ENCODE data around the gene FGD2. TPM values are rescaled to one million over a fixed set of nuclear protein-coding genes. Genes with fewer than 3 reads are reported as not detected.

The FGD2 gene
- total RNA-seq, 4 donors from 2014 or later = 2.7 to 9.2 (median 5.2) TPM

GRCh38 chr6:37011656-37012378, 6.4 kb downstream of the FGD2 start:
- no peak for TF ChIP-seq POLR2A (IDR thresholded peaks at IDR 0.05)
- TF ChIP-seq CTCF (IDR thresholded peaks at IDR 0.05) = no peak
- WGBS, 2 donors = 86 to 87% methylated on average over 11 of the region's 11 CpGs
- DNase-seq (ENCODE audit: low spot score in 2 of 2) = no peak
- H3K4me3 ChIP-seq (ENCODE audit: low read depth, poor library complexity, severe bottlenecking) = no peak overlapping the region
- intact Hi-C loops (cut with DNase I; ENCODE audit: low total_unique reads) = no loop called here

GRCh38 chr6:37013516-37014491, 8.3 kb downstream of the FGD2 start:
- no peak overlapping the region for H3K4me3 ChIP-seq (ENCODE audit: low read depth, poor library complexity, severe bottlenecking)
- TF ChIP-seq POLR2A (IDR thresholded peaks at IDR 0.05) (no peak), CTCF (IDR thresholded peaks at IDR 0.05) (no peak)
- 86 to 90% methylated on average over 20 of the region's 21 CpGs for WGBS, 2 donors
- intact Hi-C loops (cut with DNase I; ENCODE audit: low total_unique reads) = no loop called here
- no peak for DNase-seq (ENCODE audit: low spot score in 2 of 2)

- no peak for TF ChIP-seq POLR2A (IDR thresholded peaks at IDR 0.05)
- no peak for TF ChIP-seq CTCF (IDR thresholded peaks at IDR 0.05)
Observed at GRCh38 chr6:37014667-37015066, 9.2 kb downstream of the FGD2 start.

GRCh38 chr6:37015532-37015931, 10.1 kb downstream of the FGD2 start:
- DNase-seq (ENCODE audit: low spot score in 2 of 2) = no peak
- intact Hi-C loops (cut with DNase I; ENCODE audit: low total_unique reads) = loop anchor here (5.0 kb wide), 1 partner anchor 243 kb away; no protein-coding TSS in a partner anchor
- no peak overlapping the region for H3K4me3 ChIP-seq (ENCODE audit: low read depth, poor library complexity, severe bottlenecking)
- 81 to 90% methylated on average over 5 to 9 of the region's 9 CpGs for WGBS, 2 donors
- TF ChIP-seq CTCF (IDR thresholded peaks at IDR 0.05) (no peak), POLR2A (IDR thresholded peaks at IDR 0.05) (no peak)

More at GRCh38 chr6:37014667-37015066, 9.2 kb downstream of the FGD2 start:
- no peak for DNase-seq (ENCODE audit: low spot score in 2 of 2)
- intact Hi-C loops (cut with DNase I; ENCODE audit: low total_unique reads) = loop anchor here (5.0 kb wide), 1 partner anchor 242 kb away; no protein-coding TSS in a partner anchor
- H3K4me3 ChIP-seq (ENCODE audit: low read depth, poor library complexity, severe bottlenecking) = no peak overlapping the region
- 92 to 94% methylated on average over 12 of the region's 12 CpGs for WGBS, 2 donors

DNA sequence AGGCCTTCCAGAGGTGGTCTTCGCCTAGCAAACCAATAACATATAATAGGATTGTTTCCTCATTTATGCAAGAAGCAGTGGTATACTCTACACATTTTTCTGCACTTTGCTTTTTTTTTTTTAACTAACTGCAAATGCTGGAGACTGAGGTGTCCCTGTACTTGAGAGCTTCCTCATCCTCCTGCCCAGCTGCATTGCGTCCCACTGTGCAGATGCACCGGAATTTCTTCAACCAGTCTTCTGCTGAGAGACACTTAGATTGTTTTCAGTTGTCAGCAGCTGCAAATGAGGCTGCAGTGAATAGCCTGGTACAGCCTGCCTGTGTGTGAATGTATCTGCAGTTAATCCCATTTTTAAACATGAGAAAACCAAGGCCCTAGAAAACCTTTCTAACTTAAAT, 11.5 kb downstream of the FGD2 start:
- intact Hi-C loops (cut with DNase I; ENCODE audit: low total_unique reads) = loop anchor here (5.0 kb wide), 1 partner anchor 245 kb away; no protein-coding TSS in a partner anchor
- TF ChIP-seq CTCF (IDR thresholded peaks at IDR 0.05) (no peak), POLR2A (IDR thresholded peaks at IDR 0.05) (no peak)
- no peak overlapping the region for H3K4me3 ChIP-seq (ENCODE audit: low read depth, poor library complexity, severe bottlenecking)
- no peak for DNase-seq (ENCODE audit: low spot score in 2 of 2)
- WGBS, 2 donors = 77 to 88% methylated on average over 3 of the region's 3 CpGs

All from lower leg skin (tissue), 4 donors.